Inflammatory macrophage (primary cell): ENCODE data around the gene SYT12.

Experiments used
- DNase-seq, 2 donors: peaks; one replicate each; pipeline ENCODE4 v3.0.0-alpha.2; 2020 to 2022

Gene SYT12

DNA sequence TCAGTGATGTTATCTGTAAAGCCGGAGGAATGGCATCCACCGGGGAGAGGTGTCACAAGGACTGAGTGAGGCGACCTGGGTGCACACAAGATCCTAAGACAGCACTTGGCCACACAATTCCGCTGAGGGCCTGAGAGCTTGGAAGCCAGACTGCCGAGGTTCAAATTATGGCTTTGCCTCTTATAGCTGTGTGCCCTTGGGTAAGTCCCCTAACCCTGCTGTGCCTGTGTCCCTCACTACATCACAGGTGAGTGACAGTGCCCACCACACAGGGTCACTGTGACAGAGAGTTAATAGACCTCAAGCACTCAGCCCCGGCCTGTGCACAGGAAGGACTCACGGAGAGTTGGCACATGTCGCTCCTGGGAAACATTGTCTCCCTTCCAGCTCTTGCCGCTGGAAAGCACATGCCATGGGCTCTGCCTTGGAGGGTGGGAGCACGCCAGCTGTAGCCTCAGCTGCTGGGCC lies 34.3 kb downstream of the SYT12 start:
- no peak for DNase-seq

DNA sequence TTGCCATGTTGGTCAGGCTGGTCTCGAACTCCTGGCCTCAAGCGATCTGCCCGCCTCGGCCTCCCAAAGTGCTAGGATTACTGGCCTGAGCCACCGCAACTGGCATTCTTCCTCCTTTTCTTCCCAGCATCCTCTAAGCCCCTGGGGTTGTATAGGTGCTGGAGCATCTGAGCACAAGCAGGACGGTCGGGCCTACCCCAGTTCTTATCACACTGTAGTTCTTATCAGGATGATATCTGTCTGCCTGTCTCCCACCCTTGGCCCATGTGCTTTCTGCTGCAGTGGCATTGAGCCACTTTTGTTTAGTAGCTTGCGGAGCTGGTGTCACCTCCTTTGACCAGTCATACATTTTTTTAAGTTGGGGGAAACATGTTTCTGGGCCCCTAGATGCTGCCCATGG lies 35.6 kb downstream of the SYT12 start:
- no peak for DNase-seq

DNA sequence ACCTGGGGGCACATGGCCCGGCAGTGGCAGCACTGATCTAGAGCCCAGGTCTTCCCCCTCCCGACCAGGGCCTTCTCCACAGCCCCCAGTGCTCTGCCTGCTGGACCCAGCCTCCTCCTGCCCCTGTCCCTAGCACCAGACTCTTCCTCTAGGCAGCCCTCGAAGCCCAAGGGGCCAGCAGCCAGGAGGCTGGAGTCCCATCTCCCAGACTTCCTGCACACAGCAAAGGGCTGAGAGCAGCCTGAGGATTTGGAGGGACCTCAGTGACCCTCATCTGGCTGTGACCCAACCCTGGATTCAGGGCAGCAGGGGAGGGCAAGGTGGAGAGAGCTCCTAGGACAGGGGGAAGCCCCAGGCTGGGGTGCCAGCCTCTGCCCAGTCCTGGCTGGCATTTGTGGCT lies 36.7 kb downstream of the SYT12 start:
- DNase-seq: no peak

DNA sequence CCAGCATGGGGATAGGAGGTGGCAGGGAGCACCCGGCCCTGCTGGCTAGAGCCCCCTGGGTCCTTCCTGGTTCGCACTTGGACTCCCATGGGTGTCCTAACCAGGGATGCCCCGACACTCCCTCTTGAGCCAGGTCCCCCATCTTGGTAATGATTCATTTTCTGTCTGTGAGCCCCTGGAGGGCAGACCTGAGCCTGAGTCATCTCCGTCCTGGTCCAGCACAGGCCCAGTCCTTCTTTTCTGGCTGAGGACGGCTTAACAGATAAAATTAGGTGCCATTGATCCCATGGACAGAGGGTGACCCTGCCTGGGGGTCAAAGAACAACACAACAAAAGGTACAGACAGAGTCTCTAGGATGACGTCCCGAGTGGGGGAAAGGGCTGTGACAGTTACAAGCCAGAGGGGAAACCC lies 37.2 kb downstream of the SYT12 start:
- no peak for DNase-seq

DNA sequence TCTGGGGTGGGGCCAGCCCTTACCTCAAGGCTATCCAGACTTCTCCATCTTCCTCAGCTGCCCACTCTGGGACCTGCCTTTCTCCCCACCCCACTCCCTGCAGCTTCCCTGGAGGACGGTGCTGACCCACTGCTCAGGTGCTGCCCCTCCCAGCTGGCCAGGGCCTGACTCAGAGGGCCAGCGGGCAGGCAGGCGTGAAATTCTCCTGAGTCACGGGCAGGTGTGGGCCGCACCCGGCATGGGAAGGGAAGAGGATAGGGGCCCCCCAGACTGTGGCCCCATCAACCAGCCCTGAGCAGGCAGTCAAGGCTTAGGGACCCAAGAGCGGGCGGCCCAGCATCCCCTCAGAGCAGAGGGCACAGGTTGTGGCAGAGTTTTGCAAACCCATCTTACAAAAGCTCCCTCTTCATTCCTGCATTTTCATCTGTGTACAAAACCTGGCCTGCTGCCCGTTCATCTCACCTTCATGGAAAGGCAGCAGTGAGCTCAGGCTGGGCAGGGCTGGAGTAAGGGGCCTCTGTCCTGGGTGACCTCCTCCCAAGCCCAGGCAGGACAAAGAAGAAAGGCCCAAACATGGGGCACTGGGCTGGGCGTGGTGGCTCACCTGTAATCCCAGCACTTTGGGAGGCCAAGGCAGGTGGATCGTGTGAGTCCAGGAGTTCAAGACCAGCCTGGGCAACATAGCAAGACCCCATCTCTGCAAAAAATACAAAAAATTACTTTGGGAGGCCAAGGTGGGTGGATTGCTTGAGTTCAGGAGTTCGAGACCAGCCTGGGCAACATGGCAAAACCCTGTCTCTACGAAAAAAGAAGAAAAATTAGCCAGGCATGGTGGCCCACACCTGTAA lies 39.8 kb downstream of the SYT12 start:
- DNase-seq: no peak

- no peak for DNase-seq
Measured at GRCh38 chr11:67066333-67066709, 43.4 kb downstream of the SYT12 start.

GRCh38 chr11:67071420-67072284 lies 48.7 kb downstream of the SYT12 start:
- DNase-seq: peak; percentile 70 to 74

DNA sequence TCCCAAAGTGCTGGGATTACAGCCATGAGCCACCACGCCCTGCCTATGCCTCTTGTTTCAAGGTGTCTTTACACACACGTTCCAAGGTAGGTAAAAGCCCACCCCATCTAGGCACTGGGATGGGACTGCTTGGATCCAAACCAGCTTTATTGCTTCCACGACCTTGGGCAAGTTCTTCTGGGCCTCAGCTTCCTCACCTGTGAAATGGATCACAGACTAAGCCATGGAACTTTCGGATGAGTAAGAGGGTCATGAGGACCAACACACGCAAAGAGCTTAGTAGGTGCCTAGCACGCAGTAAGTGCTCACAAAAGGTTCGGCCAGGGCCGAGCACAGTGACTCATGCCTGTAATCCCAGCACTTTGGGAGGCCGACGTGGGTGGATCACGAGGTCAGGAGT lies 49.4 kb downstream of the SYT12 start:
- no peak for DNase-seq

DNA sequence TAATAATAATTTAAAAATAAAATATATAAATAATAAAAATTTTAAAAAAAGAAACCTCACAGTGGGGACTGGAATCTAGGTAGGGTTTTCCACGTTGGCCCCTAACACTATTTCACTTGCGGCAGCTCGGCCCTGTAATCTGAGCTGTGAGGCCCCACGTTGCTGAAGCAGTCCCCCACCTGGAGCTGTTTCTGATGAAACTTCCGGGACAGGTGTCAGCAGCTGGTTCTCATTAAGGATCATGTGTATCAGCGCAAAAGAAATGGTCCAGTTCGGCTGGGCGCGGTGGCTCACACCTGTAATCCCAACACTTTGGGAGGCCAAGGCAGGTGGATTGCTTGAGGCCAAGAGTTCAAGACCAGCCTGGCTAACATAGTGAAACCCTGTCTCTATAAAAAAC lies 51.0 kb downstream of the SYT12 start:
- DNase-seq: no peak

DNA sequence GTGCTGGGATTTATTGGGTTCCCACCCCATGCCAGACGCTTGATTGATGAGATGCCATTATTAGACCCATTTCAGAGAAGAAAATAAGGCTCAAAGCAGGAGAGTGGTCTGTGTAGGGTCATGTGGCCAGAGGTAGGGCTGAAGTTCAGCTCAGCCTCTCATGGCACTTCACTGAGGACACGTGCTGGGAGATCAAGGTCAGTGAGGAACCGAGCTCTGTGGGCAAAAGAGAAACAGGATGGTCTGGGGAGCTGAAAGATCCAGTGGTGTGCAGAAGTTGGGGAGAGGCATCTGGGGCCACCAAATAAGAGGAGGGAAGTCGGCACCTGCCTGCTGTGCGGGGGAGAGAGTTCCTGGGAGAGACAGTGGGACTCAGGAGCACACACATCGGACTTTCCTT lies 53.3 kb downstream of the SYT12 start:
- peak; percentile 12 to 26 for DNase-seq

- peak; percentile 6 to 22 for DNase-seq
Measured at GRCh38 chr11:67079065-67079705, 56.3 kb downstream of the SYT12 start.

GRCh38 chr11:67082071-67082791 lies 59.3 kb downstream of the SYT12 start:
- peak in 1 of 2 donors; percentile 5 for DNase-seq

DNA sequence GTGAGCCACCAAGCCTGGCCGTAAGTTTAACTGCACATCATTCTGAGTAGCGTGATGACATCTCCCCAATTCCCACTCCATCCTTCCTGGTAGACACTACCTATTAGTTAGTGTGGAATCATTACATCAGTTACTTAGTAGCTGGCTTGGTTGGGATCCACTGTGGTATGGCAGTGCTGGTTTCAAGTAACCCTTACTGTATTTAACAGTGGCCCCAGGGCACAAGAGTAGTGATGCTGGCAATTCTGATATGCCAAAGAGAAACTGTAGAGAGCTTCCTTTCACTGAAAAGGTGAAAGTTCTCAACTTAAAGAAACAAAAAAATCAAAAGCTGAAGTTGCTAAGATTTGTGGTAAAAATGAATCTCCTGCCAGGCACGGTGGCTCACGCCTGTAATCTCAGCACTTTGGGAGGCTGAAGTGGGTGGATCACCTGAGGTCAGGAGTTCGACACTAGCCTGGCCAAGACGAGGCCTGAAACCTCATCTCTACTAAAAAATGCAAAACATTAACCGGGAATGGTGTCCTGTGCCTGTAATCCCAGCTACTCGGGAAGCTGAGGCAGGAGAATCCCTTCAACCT lies 60.9 kb downstream of the SYT12 start:
- no peak for DNase-seq

DNA sequence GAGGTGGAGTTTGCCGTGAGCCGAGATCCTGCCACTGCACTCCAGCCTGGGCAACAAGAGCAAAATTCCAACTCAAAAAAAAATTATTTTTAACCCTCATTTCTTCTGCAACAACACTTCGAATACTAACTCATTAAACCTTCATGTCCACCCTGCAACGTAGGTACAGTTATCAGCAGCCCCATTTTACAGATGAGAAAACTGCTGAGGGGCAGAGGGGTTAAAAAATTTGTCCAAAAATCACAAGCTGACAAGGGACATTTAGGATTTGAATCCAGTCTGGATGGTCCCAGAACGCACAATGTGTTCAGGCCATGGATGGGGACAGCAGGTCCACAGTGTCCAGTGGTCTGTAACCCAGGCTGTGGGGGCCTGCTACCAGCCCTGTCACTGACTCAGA lies 62.7 kb downstream of the SYT12 start:
- no peak for DNase-seq

DNA sequence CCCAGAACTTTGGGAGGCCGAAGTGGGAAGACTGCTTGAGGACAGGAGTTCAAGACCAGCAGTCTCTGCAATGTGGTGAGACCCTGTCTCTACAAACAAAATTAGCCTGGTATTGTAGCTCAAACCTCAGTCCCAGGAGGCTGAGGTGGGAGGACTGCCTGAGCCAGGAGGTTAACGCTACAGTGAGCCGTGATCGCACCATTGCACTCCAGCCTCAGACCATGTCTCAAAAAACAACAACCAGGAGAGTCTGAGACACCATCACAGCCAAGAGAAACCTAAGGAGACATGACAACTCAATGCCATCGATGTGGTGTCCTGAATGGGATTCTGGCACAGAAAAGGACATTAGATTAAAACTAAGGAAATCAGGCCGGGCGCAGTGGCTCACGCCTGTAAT lies 67.8 kb downstream of the SYT12 start:
- DNase-seq: no peak

DNA sequence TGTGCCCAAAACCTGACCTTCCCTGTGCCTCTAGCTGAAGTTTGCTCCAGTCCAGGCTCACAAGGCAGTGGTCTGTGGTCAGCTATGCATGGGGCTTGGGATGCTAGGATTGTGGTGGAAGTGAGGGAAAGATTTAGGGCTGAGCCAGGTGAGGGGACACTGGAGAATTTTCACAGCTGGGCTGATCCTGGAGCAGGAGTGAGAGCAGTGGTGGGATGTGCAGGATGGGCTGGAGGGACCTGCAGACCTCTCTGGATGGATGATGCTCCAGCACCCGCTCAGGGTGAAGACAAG lies 72.2 kb downstream of the SYT12 start:
- no peak for DNase-seq

- no peak for DNase-seq
Measured at GRCh38 chr11:67098799-67099429, 76.0 kb downstream of the SYT12 start.

DNA sequence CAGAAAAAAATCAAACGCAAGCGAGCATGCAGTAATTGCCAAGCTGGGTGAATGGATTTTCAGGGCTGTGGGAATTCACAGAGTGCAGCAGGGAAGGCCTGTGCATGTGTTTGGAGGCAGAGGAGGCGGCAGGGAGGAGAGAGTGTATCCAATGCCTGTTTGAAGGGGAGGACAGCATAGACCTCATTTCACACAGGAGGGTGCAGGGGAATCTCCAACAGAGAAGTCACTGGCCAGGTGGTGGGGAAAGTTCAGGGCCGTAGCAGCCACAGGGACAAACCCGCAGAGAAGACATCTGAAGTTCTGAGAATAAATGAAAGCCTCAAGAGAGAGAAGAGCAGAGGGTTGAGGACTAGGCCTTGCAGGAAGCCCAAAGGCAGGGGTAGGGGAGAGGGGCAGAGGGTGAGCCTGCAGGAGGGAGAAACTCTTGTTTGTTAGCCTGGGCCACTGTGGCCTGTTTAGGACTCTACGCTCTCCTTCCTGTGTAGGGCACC lies 76.9 kb downstream of the SYT12 start:
- no peak for DNase-seq
